MG63 (cell line): Measurements from ENCODE around the gene LRRC7. TPM values are rescaled to one million over a fixed set of nuclear protein-coding genes. Genes with fewer than 3 reads are reported as not detected.
A peak's percentile ranks its signal among the peaks of the same experiment; 100 is the strongest.

Source experiments
- DNase-seq: peaks from one replicate; pipeline ENCODE4 v3.0.0-alpha.2; 2020
- H3K27me3 ChIP-seq: fragments of 250-450 bp; sonication (Bioruptor Pico); 2 replicates; pipeline ENCODE4 v1.5.1; 2020; ENCODE audit warnings: mild to moderate bottlenecking, moderate library complexity
- H3K36me3 ChIP-seq: fragments of 250-450 bp; sonication (Bioruptor Pico); 2 replicates; pipeline ENCODE4 v1.5.1; 2020; ENCODE audit warnings: mild to moderate bottlenecking, moderate library complexity
- H3K4me3 ChIP-seq: fragments of 250-450 bp; sonication (Bioruptor Pico); 2 replicates; pipeline ENCODE4 v1.5.1; 2020; ENCODE audit warnings: mild to moderate bottlenecking, moderate library complexity
- H3K9me3 ChIP-seq: fragments of 250-450 bp; sonication (Bioruptor Pico); 2 replicates; pipeline ENCODE4 v1.5.1; 2020; ENCODE audit warnings: mild to moderate bottlenecking, moderate library complexity
- total RNA-seq: library from RNA; depleted of rRNA; stranded (reverse); fragments of >200 nt; shearing (Covaris generic); gene quantifications from 2 replicates; pipeline ENCODE4 v1.2.3, GENCODE V29; 2014; ENCODE audit warnings: low replicate concordance

Gene LRRC7
- total RNA-seq, 1 experiment from 2014 or later, result not detected

- Histone ChIP-seq H3K27me3 (no peaks in the 10 kb centered on the region), H3K36me3 (no peaks in the 10 kb centered on the region), H3K4me3 (no peak overlapping the region), H3K9me3 (no peaks in the 10 kb centered on the region)
- DNase-seq, result no peak
Measured at GRCh38 chr1:69777423-69777822, 209.7 kb downstream of the LRRC7 start.

DNA sequence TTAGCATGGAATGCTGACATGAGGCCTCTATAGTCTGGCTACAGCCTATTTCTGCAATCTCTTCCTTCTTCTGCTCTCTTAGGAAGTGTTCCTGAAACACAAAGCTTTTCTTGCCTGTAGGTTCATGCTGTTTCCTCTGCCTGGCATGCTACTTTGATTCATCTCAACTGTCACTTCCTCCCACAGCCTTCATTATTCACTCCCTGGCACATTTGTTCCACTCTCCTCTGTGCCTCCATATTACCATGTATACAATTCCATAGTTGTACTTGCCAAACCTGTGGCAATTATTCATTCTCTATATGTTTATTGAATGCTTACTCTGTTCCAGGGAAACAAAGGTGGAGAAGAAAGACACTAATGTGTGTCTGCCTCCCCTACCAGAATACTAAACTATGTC lies 210.2 kb downstream of the LRRC7 start:
- no peak for DNase-seq
- H3K36me3 ChIP-seq, result no peaks in the 10 kb centered on the region

GRCh38 chr1:69787151-69787550 lies 219.4 kb downstream of the LRRC7 start:
- no peak for DNase-seq
- Histone ChIP-seq H3K36me3 (no peaks in the 10 kb centered on the region), H3K9me3 (no peaks in the 10 kb centered on the region), H3K4me3 (no peak overlapping the region), H3K27me3 (0 out of 2 replicates have a peak, but pooled peaks cover 4% of the 10 kb centered on the region)

More for the DNA sequence above, 210.2 kb downstream of the LRRC7 start:
- Histone ChIP-seq H3K27me3 (no peaks in the 10 kb centered on the region), H3K4me3 (no peak overlapping the region), H3K9me3 (no peaks in the 10 kb centered on the region)

- H3K36me3 ChIP-seq, result no peaks in the 10 kb centered on the region
- no peak for DNase-seq
- no peaks in the 10 kb centered on the region for H3K9me3 ChIP-seq
- 0 out of 2 replicates have a peak, but pooled peaks cover 4% of the 10 kb centered on the region for H3K27me3 ChIP-seq
- H3K4me3 ChIP-seq, result no peak overlapping the region
Measured at GRCh38 chr1:69791311-69791710, 223.6 kb downstream of the LRRC7 start.

DNA sequence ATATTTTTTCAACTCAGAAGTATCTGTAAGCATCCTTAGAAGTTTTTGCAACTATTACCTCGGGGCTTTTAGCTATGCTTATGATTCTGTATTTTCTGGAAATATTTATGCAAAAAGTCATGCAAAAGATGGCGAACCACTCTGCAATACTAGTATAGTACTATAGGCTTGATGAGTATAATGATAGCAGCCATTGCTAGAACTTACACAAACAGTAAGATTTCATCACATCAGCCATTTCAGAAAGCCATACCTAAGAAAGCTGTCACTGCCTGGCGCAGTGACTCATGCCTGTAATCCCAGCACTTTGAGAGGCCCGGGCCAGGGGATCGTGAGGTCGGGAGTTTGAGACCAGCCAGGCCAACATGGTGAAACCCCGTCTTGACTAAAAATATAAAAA lies 227.1 kb downstream of the LRRC7 start:
- no peak overlapping the region for H3K4me3 ChIP-seq
- DNase-seq, result no peak
- H3K36me3 ChIP-seq, result no peaks in the 10 kb centered on the region
- H3K27me3 ChIP-seq, result no peaks in the 10 kb centered on the region
- H3K9me3 ChIP-seq, result no peaks in the 10 kb centered on the region

- Histone ChIP-seq H3K4me3 (no peak overlapping the region), H3K9me3 (no peaks in the 10 kb centered on the region)
- DNase-seq, result no peak
Measured at GRCh38 chr1:69814926-69815325, 247.2 kb downstream of the LRRC7 start.

DNA sequence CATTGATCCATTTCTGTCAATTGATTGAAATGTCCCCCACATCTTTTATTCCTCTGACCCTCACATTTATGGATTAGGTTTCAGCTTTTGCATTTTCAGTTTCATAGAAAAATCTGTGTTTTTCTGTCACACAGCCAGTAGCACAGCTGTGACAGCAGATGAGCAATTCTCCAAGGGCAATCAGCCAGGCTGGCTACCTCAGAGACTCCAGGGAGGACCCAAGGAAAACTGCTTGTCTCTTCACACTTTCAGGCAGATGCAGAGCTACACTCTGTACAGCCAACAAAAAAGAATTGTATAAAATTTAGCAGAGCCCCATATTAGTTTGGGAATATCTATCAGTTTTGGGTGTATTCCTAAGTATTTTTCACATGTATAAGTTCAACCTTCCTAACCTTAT lies 257.2 kb downstream of the LRRC7 start:
- H3K9me3 ChIP-seq, result no peaks in the 10 kb centered on the region
- no peak overlapping the region for H3K4me3 ChIP-seq
- DNase-seq, result peak; percentile 29
- H3K36me3 ChIP-seq, result no peaks in the 10 kb centered on the region
- H3K27me3 ChIP-seq, result no peaks in the 10 kb centered on the region

More at GRCh38 chr1:69814926-69815325, 247.2 kb downstream of the LRRC7 start:
- H3K36me3 ChIP-seq, result no peaks in the 10 kb centered on the region
- peaks cover 2% of the 10 kb centered on the region; the same call in 1 of the 2 replicates for H3K27me3 ChIP-seq

GRCh38 chr1:69827732-69828131 lies 260.0 kb downstream of the LRRC7 start:
- Histone ChIP-seq H3K36me3 (no peaks in the 10 kb centered on the region), H3K4me3 (no peak overlapping the region)
- DNase-seq, result no peak

GRCh38 chr1:69833536-69833935 lies 265.8 kb downstream of the LRRC7 start:
- Histone ChIP-seq H3K36me3 (no peaks in the 10 kb centered on the region), H3K27me3 (no peaks in the 10 kb centered on the region), H3K9me3 (no peaks in the 10 kb centered on the region), H3K4me3 (no peak overlapping the region)
- DNase-seq, result no peak

More at GRCh38 chr1:69827732-69828131, 260.0 kb downstream of the LRRC7 start:
- no peaks in the 10 kb centered on the region for H3K27me3 ChIP-seq
- H3K9me3 ChIP-seq, result no peaks in the 10 kb centered on the region

- no peaks in the 10 kb centered on the region for H3K27me3 ChIP-seq
- no peaks in the 10 kb centered on the region for H3K36me3 ChIP-seq
- no peaks in the 10 kb centered on the region for H3K9me3 ChIP-seq
- no peak overlapping the region for H3K4me3 ChIP-seq
- DNase-seq, result no peak
Measured at GRCh38 chr1:69834336-69834735, 266.6 kb downstream of the LRRC7 start.

DNA sequence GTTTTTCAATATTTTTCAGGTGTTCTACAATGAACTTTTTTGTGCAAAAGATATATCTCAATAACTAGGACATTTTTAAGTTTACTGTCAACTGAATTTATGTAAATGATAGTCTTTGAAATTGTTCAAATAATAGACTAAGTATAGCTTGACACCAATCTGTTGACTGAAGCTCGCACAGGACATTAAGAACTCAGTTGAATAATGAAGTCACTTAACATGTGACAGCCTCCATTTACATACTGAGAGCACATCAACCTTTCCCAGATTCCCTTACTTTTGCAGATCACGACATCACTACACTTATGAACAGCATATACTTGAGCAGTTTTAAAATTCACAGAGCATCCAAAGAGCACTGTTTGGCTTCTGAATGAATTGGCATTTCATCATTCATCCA lies 268.2 kb downstream of the LRRC7 start:
- no peaks in the 10 kb centered on the region for H3K36me3 ChIP-seq
- no peaks in the 10 kb centered on the region for H3K9me3 ChIP-seq
- H3K4me3 ChIP-seq, result no peak overlapping the region

DNA sequence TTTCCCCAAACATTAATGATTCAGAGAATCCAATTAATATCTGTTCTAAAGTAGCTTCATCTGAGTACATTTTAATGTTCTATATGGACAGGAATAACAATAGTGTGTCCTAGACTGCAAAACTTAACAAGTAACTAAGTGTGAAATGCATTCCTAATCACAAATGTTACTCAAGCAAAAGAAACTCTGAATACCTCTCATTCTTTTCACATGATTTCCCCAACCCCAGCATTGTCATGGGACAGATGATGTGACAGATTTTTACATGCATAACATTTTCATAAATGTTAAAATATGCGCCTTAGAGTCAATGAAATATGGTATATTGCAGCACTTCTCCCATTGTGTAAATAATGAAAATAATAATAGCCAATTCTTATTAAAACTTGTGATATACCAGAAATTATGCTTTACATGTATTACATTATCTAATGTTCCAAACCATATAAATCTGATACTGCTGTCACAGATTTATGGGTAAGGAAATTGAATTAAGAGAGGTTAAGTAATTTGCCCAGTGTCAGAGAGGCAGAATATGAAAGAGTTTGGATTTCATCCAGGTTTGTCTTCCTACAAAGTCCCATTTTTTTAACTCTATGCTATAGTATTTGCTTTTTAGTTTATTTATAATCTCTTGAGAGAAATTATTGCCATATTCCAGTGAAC lies 269.4 kb downstream of the LRRC7 start:
- H3K4me3 ChIP-seq, result no peak overlapping the region
- no peak for DNase-seq
- no peaks in the 10 kb centered on the region for H3K9me3 ChIP-seq
- no peaks in the 10 kb centered on the region for H3K27me3 ChIP-seq
- H3K36me3 ChIP-seq, result no peaks in the 10 kb centered on the region

More for the DNA sequence above, 268.2 kb downstream of the LRRC7 start:
- no peak for DNase-seq
- no peaks in the 10 kb centered on the region for H3K27me3 ChIP-seq

DNA sequence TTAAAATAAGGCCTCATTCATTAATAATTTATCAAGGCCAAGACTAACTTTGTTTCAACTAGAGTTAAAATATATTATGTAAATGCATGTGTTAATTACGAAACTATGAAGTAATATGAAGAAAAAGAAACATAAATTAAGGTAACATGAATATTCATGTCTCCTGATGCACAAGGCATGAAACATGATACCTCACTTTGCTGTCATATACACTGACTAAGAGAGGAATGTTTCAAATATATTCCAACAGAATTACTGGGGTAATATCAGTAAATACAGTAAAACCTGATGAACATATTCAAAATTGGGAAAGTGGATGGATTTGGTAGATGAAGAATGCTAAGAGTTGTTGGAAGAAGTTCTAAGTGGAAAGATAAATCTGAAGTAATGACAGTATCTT lies 274.6 kb downstream of the LRRC7 start:
- no peak for DNase-seq
- Histone ChIP-seq H3K9me3 (no peaks in the 10 kb centered on the region), H3K4me3 (no peak overlapping the region), H3K27me3 (no peaks in the 10 kb centered on the region), H3K36me3 (no peaks in the 10 kb centered on the region)

DNA sequence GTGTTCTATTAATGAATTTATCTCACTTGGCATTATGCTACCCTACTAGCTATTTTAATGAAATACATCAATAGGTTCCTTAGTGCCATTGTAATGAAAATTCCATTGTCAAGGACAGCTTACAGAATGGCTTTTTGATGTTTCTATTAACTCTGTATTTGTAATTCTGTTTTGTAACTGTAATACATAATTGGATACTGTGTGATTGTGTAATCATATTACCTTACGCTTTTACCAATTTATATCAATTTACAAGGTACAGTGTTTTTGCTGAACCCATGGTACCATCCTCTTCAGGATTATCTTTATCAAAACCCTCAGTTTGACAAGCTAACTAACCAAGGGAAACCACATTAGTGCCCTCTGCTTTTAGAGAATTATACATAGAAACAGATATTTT lies 277.9 kb downstream of the LRRC7 start:
- no peaks in the 10 kb centered on the region for H3K9me3 ChIP-seq
- DNase-seq, result no peak
- H3K27me3 ChIP-seq, result no peaks in the 10 kb centered on the region

GRCh38 chr1:69846267-69846666 lies 278.5 kb downstream of the LRRC7 start:
- H3K27me3 ChIP-seq, result no peaks in the 10 kb centered on the region
- H3K4me3 ChIP-seq, result no peak overlapping the region
- H3K9me3 ChIP-seq, result no peaks in the 10 kb centered on the region
- H3K36me3 ChIP-seq, result no peaks in the 10 kb centered on the region
- no peak for DNase-seq

More for the DNA sequence above, 277.9 kb downstream of the LRRC7 start:
- H3K4me3 ChIP-seq, result no peak overlapping the region
- no peaks in the 10 kb centered on the region for H3K36me3 ChIP-seq

- no peak for DNase-seq
- no peaks in the 10 kb centered on the region for H3K9me3 ChIP-seq
- H3K27me3 ChIP-seq, result no peaks in the 10 kb centered on the region
- no peaks in the 10 kb centered on the region for H3K36me3 ChIP-seq
- no peak overlapping the region for H3K4me3 ChIP-seq
Measured at GRCh38 chr1:69847670-69848069, 279.9 kb downstream of the LRRC7 start.

GRCh38 chr1:69852151-69852550 lies 284.4 kb downstream of the LRRC7 start:
- no peak for DNase-seq
- no peaks in the 10 kb centered on the region for H3K27me3 ChIP-seq
- no peak overlapping the region for H3K4me3 ChIP-seq

DNA sequence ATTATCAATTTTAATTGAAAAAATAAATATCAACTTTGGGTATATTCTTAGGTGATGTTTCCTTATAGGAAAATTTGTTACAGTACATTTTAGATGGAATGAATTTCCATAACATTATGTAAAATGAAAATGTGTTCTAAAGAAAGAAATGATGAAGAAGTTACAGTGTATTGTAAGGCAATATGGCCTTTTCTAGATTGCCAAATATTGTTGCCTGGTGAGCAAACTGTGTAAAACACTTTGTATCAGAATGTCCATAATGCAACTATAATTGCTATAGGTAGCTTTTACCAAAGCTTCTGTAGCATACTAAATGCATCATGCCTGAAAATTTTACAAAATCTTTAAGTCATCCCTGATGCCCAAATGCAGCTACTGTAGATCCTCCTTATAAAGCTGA lies 285.0 kb downstream of the LRRC7 start:
- no peak for DNase-seq
- no peaks in the 10 kb centered on the region for H3K9me3 ChIP-seq
- H3K27me3 ChIP-seq, result no peaks in the 10 kb centered on the region
- no peaks in the 10 kb centered on the region for H3K36me3 ChIP-seq
- H3K4me3 ChIP-seq, result no peak overlapping the region

More at GRCh38 chr1:69852151-69852550, 284.4 kb downstream of the LRRC7 start:
- H3K9me3 ChIP-seq, result no peaks in the 10 kb centered on the region
- no peaks in the 10 kb centered on the region for H3K36me3 ChIP-seq
